Measurements from ENCODE around the gene IRAK1.

IRAK1 gene

GRCh38 chrX:154040863-154041262 is 21.2 kb upstream of the IRAK1 start:
- no peak for DNase-seq (ENCODE audit: low read depth in 2 of 2)

DNA sequence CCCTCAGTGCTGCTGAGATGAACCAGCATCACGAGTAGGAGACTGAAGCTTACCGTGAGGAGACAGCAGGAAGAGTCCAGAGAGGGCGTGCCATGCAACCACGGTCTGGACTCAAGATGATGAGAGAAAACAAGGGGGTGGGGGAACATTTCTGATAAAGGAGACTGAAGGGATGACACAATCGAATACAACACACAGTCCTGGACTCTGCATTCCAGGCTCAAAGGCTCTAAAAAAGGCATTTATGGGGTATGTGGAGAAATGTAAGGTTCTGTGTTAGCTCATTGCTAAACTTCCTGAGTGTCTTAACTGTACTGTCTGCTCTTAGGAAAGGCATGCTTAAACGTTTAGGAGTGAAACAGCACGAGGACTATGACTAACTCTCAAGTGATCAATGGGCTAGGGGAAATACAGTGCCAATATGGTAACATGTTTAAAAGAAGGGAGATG is 20.6 kb upstream of the IRAK1 start:
- DNase-seq (ENCODE audit: low read depth in 2 of 2) = no peak

DNA sequence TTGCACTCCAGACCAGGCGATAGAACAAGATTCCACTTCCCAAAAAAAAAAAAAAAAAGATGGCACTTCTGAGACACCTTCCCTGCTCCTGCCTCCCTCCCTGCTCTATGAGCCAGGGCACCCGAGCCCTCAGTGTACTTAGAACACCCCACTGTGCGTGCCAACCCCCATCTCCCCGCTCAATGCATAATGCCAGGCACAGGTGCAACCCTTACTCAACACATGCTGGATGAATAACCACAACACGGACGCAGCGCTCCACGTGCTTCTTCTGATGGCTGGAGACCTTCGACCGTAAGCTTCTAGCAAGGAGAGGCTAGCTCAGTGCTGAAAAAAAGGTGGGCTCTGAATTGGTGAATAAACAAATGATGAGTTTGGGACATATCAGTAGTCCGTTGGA is 19.9 kb upstream of the IRAK1 start:
- DNase-seq (ENCODE audit: low read depth in 2 of 2) = no peak

GRCh38 chrX:154038656-154039055 is 19.0 kb upstream of the IRAK1 start:
- DNase-seq (ENCODE audit: low read depth in 2 of 2) = no peak

DNA sequence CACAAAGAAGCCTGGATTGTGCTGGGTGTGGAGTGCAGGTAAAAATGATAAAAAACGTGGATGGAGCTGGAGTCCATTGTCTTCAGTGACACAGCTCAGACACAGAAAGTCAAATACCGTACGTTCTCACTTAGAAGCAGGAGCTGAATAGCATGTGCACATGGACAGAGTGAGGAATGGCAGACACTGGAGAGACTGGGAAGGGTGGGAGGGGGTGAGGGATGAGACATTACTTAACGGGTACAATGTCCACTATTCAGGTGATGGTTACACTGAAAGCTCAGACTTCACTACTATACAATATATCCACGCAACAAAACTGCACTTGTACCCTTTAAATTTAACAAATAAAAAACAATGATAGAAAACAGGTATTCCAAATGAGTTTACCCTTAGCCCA is 18.1 kb upstream of the IRAK1 start:
- no peak for DNase-seq (ENCODE audit: low read depth in 2 of 2)

DNA sequence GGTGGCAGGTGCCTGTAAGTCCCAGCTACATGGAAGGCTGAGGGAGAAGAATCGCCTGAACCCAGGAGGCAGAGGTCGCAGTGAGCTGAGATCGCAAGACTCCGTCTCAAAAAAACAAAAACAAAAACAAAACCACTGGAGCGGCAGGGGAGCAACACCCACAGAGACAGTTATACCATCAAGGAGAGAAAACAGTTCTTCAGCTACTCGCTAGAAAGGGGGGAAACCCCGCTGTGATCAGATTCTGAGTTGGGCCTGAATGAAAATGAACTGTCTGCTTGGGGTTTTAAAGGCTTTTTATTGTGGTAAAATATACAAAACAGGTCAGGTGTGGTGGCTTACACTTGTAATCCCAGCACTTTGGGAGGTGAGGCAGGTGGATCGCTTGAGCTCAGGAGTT is 16.8 kb upstream of the IRAK1 start:
- no peak for DNase-seq (ENCODE audit: low read depth in 2 of 2)

DNA sequence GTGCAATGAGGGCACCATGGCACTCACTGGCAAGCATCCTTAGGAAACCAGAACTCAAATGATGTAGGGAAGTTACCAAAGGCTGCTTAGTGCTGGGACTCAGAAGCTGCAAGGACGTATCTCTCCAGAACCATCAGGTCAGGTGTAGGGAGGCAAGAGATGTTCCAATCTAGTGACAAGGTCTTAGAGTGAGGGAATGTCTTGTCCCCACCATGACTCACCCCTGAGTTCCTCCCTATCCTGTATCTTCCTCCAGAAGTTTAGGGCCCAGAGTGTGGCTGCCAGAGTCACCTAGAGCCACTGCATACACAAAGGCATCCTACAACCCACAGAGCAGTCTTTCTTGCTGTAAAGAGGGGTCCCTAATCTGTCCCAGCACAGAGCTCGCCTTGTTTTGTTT is 14.1 kb upstream of the IRAK1 start:
- DNase-seq (ENCODE audit: low read depth in 2 of 2) = no peak

GRCh38 chrX:154032653-154033052 is 13.0 kb upstream of the IRAK1 start:
- DNase-seq (ENCODE audit: low read depth in 2 of 2) = no peak

DNA sequence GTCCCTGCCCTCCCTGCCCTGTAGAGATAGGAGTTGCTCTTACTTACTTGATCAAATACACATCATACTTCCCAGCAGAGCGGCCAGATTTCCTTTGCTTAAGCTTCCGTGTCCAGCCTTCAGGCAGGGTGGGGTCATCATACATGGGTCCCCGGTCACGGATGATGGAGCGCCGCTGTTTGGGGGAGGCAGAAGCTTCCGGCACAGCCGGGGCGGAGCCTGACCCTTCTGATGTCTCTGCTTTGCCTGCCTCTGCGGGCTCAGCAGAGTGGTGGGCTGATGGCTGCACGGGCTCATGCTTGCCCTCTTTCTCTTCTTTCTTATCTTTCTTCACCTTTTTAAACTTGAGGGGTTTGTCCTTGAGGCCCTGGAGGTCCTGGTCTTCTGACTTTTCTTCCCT is 12.5 kb upstream of the IRAK1 start:
- no peak for DNase-seq (ENCODE audit: low read depth in 2 of 2)

- DNase-seq (ENCODE audit: low read depth in 2 of 2) = no peak
Measured at GRCh38 chrX:154030715-154031305, 11.1 kb upstream of the IRAK1 start.

- DNase-seq (ENCODE audit: low read depth in 2 of 2) = no peak
Measured at GRCh38 chrX:154030266-154030665, 10.6 kb upstream of the IRAK1 start.

GRCh38 chrX:154029439-154029838 is 9.7 kb upstream of the IRAK1 start:
- DNase-seq (ENCODE audit: low read depth in 2 of 2) = no peak

- DNase-seq (ENCODE audit: low read depth in 2 of 2) = no peak
Measured at GRCh38 chrX:154028502-154029184, 8.9 kb upstream of the IRAK1 start.

GRCh38 chrX:154027986-154028385 is 8.3 kb upstream of the IRAK1 start:
- no peak for DNase-seq (ENCODE audit: low read depth in 2 of 2)

DNA sequence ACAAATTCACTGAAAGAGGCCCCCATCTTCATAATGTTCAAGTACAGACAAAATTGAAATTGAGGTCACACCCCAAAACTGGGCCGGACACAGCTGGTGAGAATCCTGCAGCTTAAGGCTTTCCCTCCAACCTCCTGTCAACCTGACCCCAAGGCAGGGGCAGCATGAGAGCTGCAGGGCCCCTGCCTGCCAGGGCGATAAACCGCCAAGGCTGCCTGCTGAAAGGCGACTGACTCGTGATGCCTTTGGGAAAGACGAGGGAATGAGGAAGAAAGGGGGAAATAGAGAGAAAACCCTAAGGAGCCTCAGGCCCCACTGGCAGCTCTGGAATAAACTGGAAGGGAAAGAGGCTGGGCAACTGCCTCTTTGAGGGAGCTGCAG is 7.3 kb upstream of the IRAK1 start:
- no peak for DNase-seq (ENCODE audit: low read depth in 2 of 2)

- no peak for DNase-seq (ENCODE audit: low read depth in 2 of 2)
Measured at GRCh38 chrX:154026136-154027021, 6.7 kb upstream of the IRAK1 start.

GRCh38 chrX:154025230-154025629 is 5.5 kb upstream of the IRAK1 start:
- no peak for DNase-seq (ENCODE audit: low read depth in 2 of 2)

DNA sequence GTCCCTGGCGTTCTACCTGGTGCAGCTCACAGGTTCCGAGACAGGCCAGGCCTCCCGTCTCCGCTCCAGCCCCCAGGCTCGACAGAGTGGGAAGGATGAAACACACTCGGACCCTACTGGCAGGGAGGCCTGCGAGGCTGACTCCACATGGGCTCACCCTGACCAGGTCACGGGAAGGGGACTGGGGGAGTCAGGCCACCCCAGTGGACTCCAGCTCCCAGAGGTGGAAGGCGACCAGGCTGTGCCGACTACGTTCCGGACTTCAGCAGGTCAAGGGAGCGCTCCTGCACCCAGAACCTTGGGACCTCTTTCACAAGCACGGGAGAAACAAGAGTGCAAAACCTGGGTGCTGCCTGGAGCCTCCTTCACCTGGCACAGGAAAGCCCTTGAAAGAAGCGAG is 4.6 kb upstream of the IRAK1 start:
- no peak for DNase-seq (ENCODE audit: low read depth in 2 of 2)

GRCh38 chrX:154023276-154024000 is 3.7 kb upstream of the IRAK1 start:
- DNase-seq (ENCODE audit: low read depth in 2 of 2) = no peak

GRCh38 chrX:154022108-154022507 is 2.4 kb upstream of the IRAK1 start:
- DNase-seq (ENCODE audit: low read depth in 2 of 2) = no peak

DNA sequence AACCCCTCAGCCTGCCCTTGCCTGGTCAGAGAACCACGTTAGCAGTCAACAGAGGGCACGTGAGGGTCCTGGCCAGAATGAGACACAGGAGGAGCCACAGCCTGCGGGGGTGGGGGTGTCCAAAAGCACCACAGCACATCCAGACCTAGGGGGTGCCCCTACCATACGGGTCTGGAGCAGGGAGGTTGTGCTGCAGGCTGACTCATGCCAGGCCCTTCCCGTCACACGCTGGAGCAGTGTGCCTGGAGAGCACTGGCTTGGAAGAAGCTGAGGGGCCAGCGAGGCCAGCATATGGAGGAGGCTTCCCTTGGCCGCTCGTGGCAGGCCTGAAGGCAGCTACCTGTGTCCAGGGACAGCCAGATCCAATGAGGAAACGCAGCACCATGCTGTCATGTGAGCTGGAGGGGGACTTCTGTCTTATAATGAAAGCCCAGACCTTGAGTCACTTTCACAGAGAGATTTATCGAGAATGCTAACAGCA is 1.5 kb upstream of the IRAK1 start:
- DNase-seq (ENCODE audit: low read depth in 2 of 2) = no peak

- DNase-seq (ENCODE audit: low read depth in 2 of 2) = no peak
Measured at GRCh38 chrX:154020536-154021115, 924 bp upstream of the IRAK1 start.
